ENCODE data around the gene GSS.

The GSS gene

GRCh38 chr20:34979366-34980153 is 24.0 kb upstream of the GSS start:
- DNase-seq (ENCODE audit: insufficient read length, low spot score) (no peak), FAIRE-seq (no peak)

GRCh38 chr20:34978092-34978744 is 22.6 kb upstream of the GSS start:
- FAIRE-seq (no peak), DNase-seq (ENCODE audit: insufficient read length, low spot score) (no peak)

- FAIRE-seq (no peak), DNase-seq (ENCODE audit: insufficient read length, low spot score) (no peak)
These were observed 21.9 kb upstream of the GSS start for GRCh38 chr20:34977365-34978091.

- DNase-seq (ENCODE audit: insufficient read length, low spot score) (no peak), FAIRE-seq (no peak)
These were observed 20.7 kb upstream of the GSS start for GRCh38 chr20:34976286-34976685.

GRCh38 chr20:34974246-34974645 is 18.6 kb upstream of the GSS start:
- no peak for FAIRE-seq
- DNase-seq (ENCODE audit: insufficient read length, low spot score), result no peak

- no peak for FAIRE-seq
- DNase-seq (ENCODE audit: insufficient read length, low spot score), result no peak
These were observed 16.1 kb upstream of the GSS start for GRCh38 chr20:34971561-34972235.

- no peak for FAIRE-seq
These were observed 15.4 kb upstream of the GSS start for GRCh38 chr20:34970846-34971560.

GRCh38 chr20:34970193-34970840 is 14.7 kb upstream of the GSS start:
- FAIRE-seq (no peak), DNase-seq (ENCODE audit: insufficient read length, low spot score) (no peak)

More at GRCh38 chr20:34970846-34971560, 15.4 kb upstream of the GSS start:
- DNase-seq (ENCODE audit: insufficient read length, low spot score), result no peak

- FAIRE-seq (no peak), DNase-seq (ENCODE audit: insufficient read length, low spot score) (no peak)
These were observed 12.6 kb upstream of the GSS start for GRCh38 chr20:34968042-34968775.

GRCh38 chr20:34967421-34967820 is 11.8 kb upstream of the GSS start:
- DNase-seq (ENCODE audit: insufficient read length, low spot score), result no peak
- no peak for FAIRE-seq

- FAIRE-seq (no peak), DNase-seq (ENCODE audit: insufficient read length, low spot score) (no peak)
These were observed 9.4 kb upstream of the GSS start for GRCh38 chr20:34965051-34965450.

- FAIRE-seq (no peak), DNase-seq (ENCODE audit: insufficient read length, low spot score) (no peak)
These were observed 8.9 kb upstream of the GSS start for GRCh38 chr20:34964486-34964885.

GRCh38 chr20:34956751-34957472 is 1.3 kb upstream of the GSS start:
- FAIRE-seq (no peak), DNase-seq (ENCODE audit: insufficient read length, low spot score) (no peak)

GRCh38 chr20:34956041-34956458 is 444 bp upstream of the GSS start:
- FAIRE-seq (no peak), DNase-seq (ENCODE audit: insufficient read length, low spot score) (no peak)

GRCh38 chr20:34954904-34955230 is 739 bp downstream of the GSS start:
- DNase-seq (ENCODE audit: insufficient read length, low spot score), result no peak

GRCh38 chr20:34953960-34954359 is 1.6 kb downstream of the GSS start:
- no peak for FAIRE-seq

More at GRCh38 chr20:34954904-34955230, 739 bp downstream of the GSS start:
- FAIRE-seq, result no peak

GRCh38 chr20:34952671-34953070 is 2.9 kb downstream of the GSS start:
- FAIRE-seq (no peak), DNase-seq (ENCODE audit: insufficient read length, low spot score) (no peak)

More at GRCh38 chr20:34953960-34954359, 1.6 kb downstream of the GSS start:
- DNase-seq (ENCODE audit: insufficient read length, low spot score), result no peak

- no peak for FAIRE-seq
- DNase-seq (ENCODE audit: insufficient read length, low spot score), result no peak
These were observed 4.0 kb downstream of the GSS start for GRCh38 chr20:34951652-34952051.

GRCh38 chr20:34951252-34951651 is 4.4 kb downstream of the GSS start:
- FAIRE-seq (no peak), DNase-seq (ENCODE audit: insufficient read length, low spot score) (no peak)
